Mucosa of descending colon (tissue), 3 donors: ENCODE data around the gene TCP11. TPM values are rescaled to one million over a fixed set of nuclear protein-coding genes. Genes with fewer than 3 reads are reported as not detected.

Experiments used
- ATAC-seq: fragments of 200-7000 bp; cut with Tn5 transposase; one replicate; pipeline ENCODE4 v1.9.1; 2020; ENCODE audit warnings: mild to moderate bottlenecking, moderate library complexity
- DNase-seq, 3 donors: peaks; one replicate each; pipeline ENCODE4 v3.0.0-alpha.2; 2020
- H3K36me3 ChIP-seq: fragments of 200-600 bp; one replicate; pipeline ENCODE4 v1.8.0; 2021; ENCODE audit warnings: low read depth, mild to moderate bottlenecking
- H3K4me1 ChIP-seq: fragments of 200-600 bp; one replicate; pipeline ENCODE4 v1.8.0; 2021; ENCODE audit warnings: low read depth, mild to moderate bottlenecking
- H3K4me3 ChIP-seq: fragments of 200-600 bp; one replicate; pipeline ENCODE4 v1.8.0; 2021; ENCODE audit warnings: mild to moderate bottlenecking
- H3K9me3 ChIP-seq: fragments of 200-600 bp; one replicate; pipeline ENCODE4 v1.8.0; 2021; ENCODE audit warnings: mild to moderate bottlenecking
- CTCF ChIP-seq: fragments of 200-600 bp; IDR thresholded peaks from one replicate; pipeline ENCODE4 v1.8.0; 2022; ENCODE audit warnings: antibody characterized with exemption, mild to moderate bottlenecking
- intact Hi-C, 2 donors: fragments of 100-400 bp; cut with DNase I in 1 of 2; cut with micrococcal nuclease in 1 of 2; formaldehyde crosslinking; loops; one replicate each; pipeline versions ENCODE4 v1.11.0 to v1.11.1; 2022; cut with DNase I, micrococcal nuclease
- total RNA-seq, 3 donors: library from RNA; stranded (reverse); fragmentation: NEBNext Ultra II Directional in 2 of 3; extraction: Animal tissue kit (Norgen Biotek cat#: 25700) in 2 of 3; gene quantifications; one replicate each; pipeline versions ENCODE4 v1.2.1 to v1.2.4, GENCODE V29; 2021 to 2023
- donor health status: DM: no; HTN: no; CAD: no; lungs with moderate emphysema.
- donor health status: DM: no; HTN: no; CAD: no.
- donor health status: DM: no; HTN: yes; CAD: no.

The TCP11 gene
- total RNA-seq, 3 donors from 2014 or later: not detected

- intact Hi-C loops: no loop called here
- H3K36me3 ChIP-seq: no peaks in the 10 kb centered on the region
- no peak for TF ChIP-seq CTCF
- no peak overlapping the region for H3K4me3 ChIP-seq
- DNase-seq: peak in 1 of 3 donors; percentile 14
- no peak for ATAC-seq
- no peaks in the 10 kb centered on the region for H3K9me3 ChIP-seq
- no peaks in the 10 kb centered on the region for H3K4me1 ChIP-seq
Measured at GRCh38 chr6:35082046-35082732, 59.0 kb downstream of the TCP11 start.

- no peak overlapping the region for H3K4me3 ChIP-seq
- no peaks in the 10 kb centered on the region for H3K4me1 ChIP-seq
- no peak for TF ChIP-seq CTCF
- H3K9me3 ChIP-seq: no peaks in the 10 kb centered on the region
- H3K36me3 ChIP-seq: no peaks in the 10 kb centered on the region
- ATAC-seq (no peak), DNase-seq (peak in 1 of 3 donors; percentile 24)
- intact Hi-C loops: no loop called here
Measured at GRCh38 chr6:35081426-35081851, 59.7 kb downstream of the TCP11 start.

GRCh38 chr6:35080821-35081425, 60.2 kb downstream of the TCP11 start:
- H3K9me3 ChIP-seq: no peaks in the 10 kb centered on the region
- no peaks in the 10 kb centered on the region for H3K4me1 ChIP-seq
- TF ChIP-seq CTCF: no peak
- H3K4me3 ChIP-seq: no peak overlapping the region
- peak in 2 of 3 donors; percentile 29 to 46 for DNase-seq
- H3K36me3 ChIP-seq: no peaks in the 10 kb centered on the region
- no peak for ATAC-seq
- intact Hi-C loops: no loop called here

- DNase-seq (peak in 2 of 3 donors; percentile 10 to 22), ATAC-seq (no peak)
- Histone ChIP-seq H3K36me3 (no peaks in the 10 kb centered on the region), H3K4me3 (no peak overlapping the region), H3K4me1 (no peaks in the 10 kb centered on the region), H3K9me3 (no peaks in the 10 kb centered on the region)
- TF ChIP-seq CTCF: no peak
- intact Hi-C loops: no loop called here
Measured at GRCh38 chr6:35080016-35080680, 61.0 kb downstream of the TCP11 start.

- Histone ChIP-seq H3K4me3 (no peak overlapping the region), H3K9me3 (no peaks in the 10 kb centered on the region), H3K4me1 (no peaks in the 10 kb centered on the region), H3K36me3 (no peaks in the 10 kb centered on the region)
- no peak for TF ChIP-seq CTCF
- DNase-seq: peak in 2 of 3 donors; percentile 16 to 36
- intact Hi-C loops: no loop called here
- no peak for ATAC-seq
Measured at GRCh38 chr6:35079311-35080000, 61.7 kb downstream of the TCP11 start.
